B cell (primary cell): ENCODE measurements around the gene ELFN2. TPM values are rescaled to one million over a fixed set of nuclear protein-coding genes. Genes with fewer than 3 reads are reported as not detected.

Experiments used
- ATAC-seq: fragments of 200-7000 bp; cut with Tn5 transposase; one replicate; pipeline ENCODE4 v1.10.0; 2021; ENCODE audit warnings: low read depth, mild to moderate bottlenecking, moderate number of reproducible peaks, moderate library complexity
- CTCF ChIA-PET: fragments of 350-600 bp; sonication (Branson Sonifier 250); formaldehyde crosslinking; loops from one replicate; lab custom pipeline; 2021; ENCODE audit warnings: antibody characterized with exemption, inconsistent platforms; lab: Charles Lee
- POLR2A ChIA-PET: fragments of 350-600 bp; sonication (Branson Sonifier 250); formaldehyde crosslinking; loops from one replicate; lab custom pipeline; 2021; ENCODE audit warnings: antibody characterized with exemption; lab: Charles Lee
- DNase-seq: peaks from one replicate; pipeline ENCODE4 v3.0.0; 2013
- H2AFZ ChIP-seq: 2 replicates; pipeline ENCODE4 v1.6.1; 2012; ENCODE audit warnings: mild to moderate bottlenecking, low read depth, low read length; ENCODE audit not compliant: insufficient read depth, poor library complexity, severe bottlenecking
- H3K27ac ChIP-seq, 2 donors: 1 replicate in 1 of 2; 2 replicates in 1 of 2; pipeline ENCODE4 v1.5.1; 2012 to 2013; ENCODE audit warnings: low read length in 2 of 2, mild to moderate bottlenecking in 2 of 2, moderate library complexity in 1 of 2
- H3K27me3 ChIP-seq, 4 experiments: fragments of 200-600 bp in 1 of 4; sonication (generic) in 1 of 4; replicated peaks in 1 of 4; 1 replicate in 2 of 4; 2 replicates in 2 of 4; pipeline versions ENCODE4 v1.6.1 to v1.7.0; 2013 to 2016; ENCODE audit warnings: low read length in 3 of 4, mild to moderate bottlenecking in 2 of 4, mixed read lengths in 1 of 4, moderate library complexity in 1 of 4; ENCODE audit not compliant: insufficient read depth in 4 of 4, control insufficient read depth in 3 of 4; ENCODE audit errors: control extremely low read depth in 1 of 4
- H3K36me3 ChIP-seq, 2 experiments: replicated peaks in 1 of 2; 1 replicate in 1 of 2; 2 replicates in 1 of 2; pipeline versions ENCODE4 v1.6.1 to v1.7.1; 2013; ENCODE audit warnings: low read length in 1 of 2; ENCODE audit not compliant: insufficient read depth in 2 of 2, control insufficient read depth in 1 of 2; ENCODE audit errors: control extremely low read depth in 1 of 2, extremely low read depth in 1 of 2
- H3K4me1 ChIP-seq, 2 donors: fragments of 200-600 bp in 1 of 2; sonication (generic) in 1 of 2; 1 replicate in 1 of 2; 2 replicates in 1 of 2; pipeline versions ENCODE4 v1.5.1 to v1.6.1; 2013 to 2017; ENCODE audit warnings: low read length in 2 of 2; ENCODE audit not compliant: control insufficient read depth in 2 of 2, insufficient read depth in 2 of 2
- H3K4me2 ChIP-seq: replicated peaks from 2 replicates; pipeline ENCODE3; 2012; ENCODE audit warnings: mild to moderate bottlenecking, low read depth, low read length; ENCODE audit not compliant: poor library complexity, severe bottlenecking
- H3K4me3 ChIP-seq, 5 experiments: fragments of 200-600 bp in 1 of 5; sonication (generic) in 1 of 5; 1 replicate in 3 of 5; 2 replicates in 2 of 5; pipeline versions ENCODE4 v1.5.1 to v1.7.0; 2011 to 2016; ENCODE audit warnings: low read length in 4 of 5, mild to moderate bottlenecking in 4 of 5, low read depth in 2 of 5, control low read depth in 1 of 5, moderate library complexity in 1 of 5; ENCODE audit not compliant: insufficient read depth in 1 of 5; ENCODE audit errors: control extremely low read depth in 1 of 5, extremely low read depth in 1 of 5
- H3K79me2 ChIP-seq: fragments of 200-600 bp; sonication (generic); one replicate; pipeline ENCODE4 v1.6.0; 2016; ENCODE audit warnings: low read length; ENCODE audit not compliant: control insufficient read depth, insufficient read depth
- H3K9ac ChIP-seq: fragments of 200-600 bp; sonication (generic); 2 replicates; pipeline ENCODE4 v1.6.1; 2017; ENCODE audit warnings: mild to moderate bottlenecking, low read length, moderate library complexity
- H3K9me3 ChIP-seq, 3 donors: one replicate each; pipeline versions ENCODE4 v1.6.1 to v1.7.1; 2013; ENCODE audit warnings: low read length in 2 of 3; ENCODE audit not compliant: control insufficient read depth in 2 of 3, insufficient read depth in 1 of 3; ENCODE audit errors: control extremely low read depth in 1 of 3
- H4K20me1 ChIP-seq: 2 replicates; pipeline ENCODE4 v1.6.0; 2012; ENCODE audit warnings: mild to moderate bottlenecking, low read length; ENCODE audit not compliant: insufficient read depth, control insufficient read depth, poor library complexity, severe bottlenecking
- H3K27ac Mint-ChIP-seq: one replicate; pipeline ENCODE4 v1.8.0; 2021; ENCODE audit warnings: mixed read lengths
- H3K27me3 Mint-ChIP-seq: one replicate; pipeline ENCODE4 v1.8.0; 2021; ENCODE audit warnings: mixed read lengths
- H3K4me1 Mint-ChIP-seq: one replicate; pipeline ENCODE4 v1.8.0; 2021; ENCODE audit warnings: mixed read lengths
- H3K4me3 Mint-ChIP-seq: one replicate; pipeline ENCODE4 v1.8.0; 2021; ENCODE audit warnings: mixed read lengths
- H3K9me3 Mint-ChIP-seq: one replicate; pipeline ENCODE4 v1.8.0; 2022; ENCODE audit warnings: mixed read lengths; ENCODE audit not compliant: insufficient read depth
- EZH2 ChIP-seq: IDR thresholded peaks from 2 replicates; pipeline ENCODE4 v1.6.1; 2012; ENCODE audit warnings: borderline replicate concordance, low read depth, mild to moderate bottlenecking, moderate library complexity, low read length; ENCODE audit not compliant: insufficient read depth, poor library complexity, severe bottlenecking
- WGBS: methylation state at CpG from one replicate; pipeline ENCODE4 v1.1.5; 2013; ENCODE audit warnings: missing lambda C conversion rate; ENCODE audit not compliant: insufficient coverage; 5-methylcytosine and 5-hydroxymethylcytosine counted together
- intact Hi-C: fragments of 100-400 bp; cut with micrococcal nuclease; formaldehyde crosslinking; loops from one replicate; pipeline ENCODE4 v1.10.0; 2022
- polyA plus RNA-seq: library from polyadenylated mRNA; depleted of rRNA; stranded (reverse); fragments of >200 nt; gene quantifications from 2 replicates; pipeline ENCODE4 v1.2.3, GENCODE V29; 2012
- total RNA-seq, 2 donors: library from RNA; stranded (reverse); fragments of 120-200 nt in 1 of 2; gene quantifications; 1 replicate in 1 of 2; 2 replicates in 1 of 2; pipeline versions ENCODE4 v1.2.3 to v1.2.4, GENCODE V29; 2013 to 2022
- TF ChIP-seq, protein P1 (sequence below): fragments of 200-600 bp; IDR thresholded peaks from one replicate; pipeline ENCODE4 v1.8.0; 2022; ENCODE audit warnings: antibody characterized with exemption, mild to moderate bottlenecking

The ELFN2 gene
- total and polyA plus RNA-seq, 2 donors (not counting 1 experiment from before 2014, with no cell fraction given), result 0.07 to 0.12 TPM

DNA sequence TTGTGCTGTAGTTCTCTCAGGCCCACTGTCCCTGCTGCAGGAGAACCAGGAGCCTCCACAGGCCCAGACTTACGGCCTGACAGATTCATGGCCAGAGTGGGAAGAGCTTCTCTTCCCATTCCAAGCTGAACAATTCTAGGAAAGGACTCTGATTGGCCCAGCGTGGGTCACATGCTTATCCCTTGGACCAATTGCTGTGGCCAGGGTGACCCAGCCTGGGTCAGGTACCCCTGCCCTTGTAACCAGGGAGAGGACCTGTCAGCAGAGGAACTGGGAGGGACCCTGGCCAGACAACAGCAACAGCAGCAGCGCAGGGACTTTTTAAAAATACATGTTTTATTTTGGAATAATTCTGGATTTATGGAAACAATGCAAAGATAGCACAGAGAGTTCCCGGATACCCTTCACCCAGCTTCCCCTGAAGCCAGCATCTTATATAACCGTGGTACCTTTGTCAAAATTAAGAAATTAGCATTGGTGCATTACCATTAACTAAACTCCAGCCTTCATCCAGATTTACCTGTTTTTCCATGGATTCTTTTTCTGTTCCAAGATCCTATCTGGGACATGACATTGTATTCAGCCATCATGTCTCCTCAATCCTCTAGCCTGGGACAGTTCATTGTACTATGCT is 8.8 kb upstream of the ELFN2 start:
- no peak overlapping the region for H3K27ac ChIP-seq
- H3K4me3 ChIP-seq, result no peak overlapping the region
- H3K9ac ChIP-seq, result no peak overlapping the region
- no peak overlapping the region for H3K4me2 ChIP-seq
- peaks cover 0 to 26% (median 0%) of the 10 kb centered on the region in 4 experiments for H3K27me3 ChIP-seq
- ChIA-PET POLR2A (no interaction called here), CTCF (no interaction called here)
- H3K27me3 Mint-ChIP-seq, result peaks cover 38% of the 10 kb centered on the region
- no peak overlapping the region for H2AFZ ChIP-seq
- WGBS, result 95% methylated on average over 4 of the region's 5 CpGs
- no peak for ATAC-seq
- peaks cover 0 to 14% (median 3%) of the 10 kb centered on the region in 3 donors for H3K9me3 ChIP-seq
- no peak for DNase-seq
- no peaks in the 10 kb centered on the region for H3K4me1 Mint-ChIP-seq
- peaks cover 5% of the 10 kb centered on the region for H3K9me3 Mint-ChIP-seq
- H3K4me3 Mint-ChIP-seq, result no peak overlapping the region
- no peaks in the 10 kb centered on the region for H3K36me3 ChIP-seq
- intact Hi-C loops, result no loop called here
- H3K79me2 ChIP-seq, result no peaks in the 10 kb centered on the region
- TF ChIP-seq, protein P1, sequence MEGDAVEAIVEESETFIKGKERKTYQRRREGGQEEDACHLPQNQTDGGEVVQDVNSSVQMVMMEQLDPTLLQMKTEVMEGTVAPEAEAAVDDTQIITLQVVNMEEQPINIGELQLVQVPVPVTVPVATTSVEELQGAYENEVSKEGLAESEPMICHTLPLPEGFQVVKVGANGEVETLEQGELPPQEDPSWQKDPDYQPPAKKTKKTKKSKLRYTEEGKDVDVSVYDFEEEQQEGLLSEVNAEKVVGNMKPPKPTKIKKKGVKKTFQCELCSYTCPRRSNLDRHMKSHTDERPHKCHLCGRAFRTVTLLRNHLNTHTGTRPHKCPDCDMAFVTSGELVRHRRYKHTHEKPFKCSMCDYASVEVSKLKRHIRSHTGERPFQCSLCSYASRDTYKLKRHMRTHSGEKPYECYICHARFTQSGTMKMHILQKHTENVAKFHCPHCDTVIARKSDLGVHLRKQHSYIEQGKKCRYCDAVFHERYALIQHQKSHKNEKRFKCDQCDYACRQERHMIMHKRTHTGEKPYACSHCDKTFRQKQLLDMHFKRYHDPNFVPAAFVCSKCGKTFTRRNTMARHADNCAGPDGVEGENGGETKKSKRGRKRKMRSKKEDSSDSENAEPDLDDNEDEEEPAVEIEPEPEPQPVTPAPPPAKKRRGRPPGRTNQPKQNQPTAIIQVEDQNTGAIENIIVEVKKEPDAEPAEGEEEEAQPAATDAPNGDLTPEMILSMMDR, result no peak
- TF ChIP-seq EZH2, result no peak
- H3K4me1 ChIP-seq, result no peaks in the 10 kb centered on the region
- no peaks in the 10 kb centered on the region for H4K20me1 ChIP-seq
- no peak overlapping the region for H3K27ac Mint-ChIP-seq

DNA sequence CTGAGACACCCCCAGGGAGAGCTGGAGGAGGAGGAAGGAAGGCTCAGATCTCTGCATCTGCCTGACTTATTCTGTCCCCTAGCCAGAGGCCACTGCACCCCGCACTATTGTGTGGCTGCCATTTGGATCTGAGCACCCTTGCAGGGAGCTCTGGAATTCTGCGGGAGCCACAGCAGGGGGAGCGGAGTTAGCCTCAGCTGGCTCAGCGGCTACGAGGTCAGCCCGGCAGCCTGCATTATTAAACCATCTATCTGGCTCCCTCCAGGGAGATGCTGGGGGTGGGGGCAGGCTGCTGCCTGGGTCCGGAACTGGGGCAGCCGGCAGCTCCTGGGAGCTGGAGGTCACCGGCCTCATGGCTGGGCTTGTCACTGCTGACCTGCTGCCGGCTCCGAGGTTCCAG is 6.5 kb upstream of the ELFN2 start:
- no peak for DNase-seq
- H3K27ac ChIP-seq, result no peak overlapping the region
- WGBS, result 95% methylated on average over 8 of the region's 11 CpGs
- H3K4me2 ChIP-seq, result no peak overlapping the region
- POLR2A ChIA-PET, result interaction anchor here (0.6 to 0.7 kb wide), 2 partner anchors 53 to 149 kb away, joined by 3 read pairs; partner anchors contain the start of gene MFNG
- no peak overlapping the region for H3K27ac Mint-ChIP-seq
- CTCF ChIA-PET, result interaction anchor here (0.7 to 1.0 kb wide), 2 partner anchors 117 to 173 kb away, joined by 3 read pairs; no protein-coding TSS in a partner anchor
- no peaks in the 10 kb centered on the region for H3K9me3 Mint-ChIP-seq
- TF ChIP-seq, protein P1, result no peak
- no peak for TF ChIP-seq EZH2
- no peaks in the 10 kb centered on the region for H3K79me2 ChIP-seq
- peaks cover 3% of the 10 kb centered on the region for H3K4me1 Mint-ChIP-seq
- H3K4me1 ChIP-seq, result peaks cover 3 to 5% of the 10 kb centered on the region in 2 donors
- H3K9ac ChIP-seq, result no peak overlapping the region
- no peak overlapping the region for H3K4me3 ChIP-seq
- no peak overlapping the region for H3K4me3 Mint-ChIP-seq
- intact Hi-C loops, result no loop called here
- H3K27me3 Mint-ChIP-seq, result peaks cover 53% of the 10 kb centered on the region
- H3K9me3 ChIP-seq, result peaks cover 0 to 12% (median 0%) of the 10 kb centered on the region in 3 donors
- H4K20me1 ChIP-seq, result no peaks in the 10 kb centered on the region
- no peak overlapping the region for H2AFZ ChIP-seq
- peaks cover 0 to 48% (median 11%) of the 10 kb centered on the region in 4 experiments for H3K27me3 ChIP-seq
- ATAC-seq, result no peak
- H3K36me3 ChIP-seq, result no peaks in the 10 kb centered on the region
